Common myeloid progenitor, CD34-positive (primary cell): ENCODE measurements around the gene THOC2. TPM values are rescaled to one million over a fixed set of nuclear protein-coding genes. Genes with fewer than 3 reads are reported as not detected.
"Not testable (repeated sequence)": the region's sequence is repeated elsewhere in the genome, so short reads cannot be mapped to it uniquely, and the experiment has no call there.

Experiments
- CTCF ChIA-PET: fragments of 350-600 bp; sonication (Branson Sonifier 250); formaldehyde crosslinking; loops from one replicate; lab custom pipeline; 2021; ENCODE audit warnings: antibody characterized with exemption; lab: Charles Lee
- POLR2A ChIA-PET: fragments of 350-600 bp; sonication (Branson Sonifier 250); formaldehyde crosslinking; loops from one replicate; lab custom pipeline; 2021; ENCODE audit warnings: antibody characterized with exemption; lab: Charles Lee
- DNase-seq, 3 donors: peaks; one replicate each; pipeline versions ENCODE4 v3.0.0 to v3.0.0-alpha.2; 2013
- H3K27ac ChIP-seq, 2 experiments: 1 replicate in 1 of 2; 2 replicates in 1 of 2; pipeline ENCODE4 v1.7.0; 2013; ENCODE audit warnings: inconsistent platforms in 2 of 2, low read length in 2 of 2, mild to moderate bottlenecking in 2 of 2, low read depth in 1 of 2, moderate library complexity in 1 of 2; ENCODE audit not compliant: severe bottlenecking in 2 of 2, insufficient read depth in 1 of 2, poor library complexity in 1 of 2
- H3K27me3 ChIP-seq, 5 experiments: replicated peaks in 2 of 5; 1 replicate in 3 of 5; 2 replicates in 2 of 5; pipeline versions ENCODE4 v1.6.1 to v1.7.0; 2013; ENCODE audit warnings: low read length in 4 of 5, mild to moderate bottlenecking in 2 of 5, moderate library complexity in 2 of 5, inconsistent platforms in 1 of 5; ENCODE audit not compliant: insufficient read depth in 5 of 5, control insufficient read depth in 4 of 5
- H3K36me3 ChIP-seq, 4 experiments: 1 replicate in 2 of 4; 2 replicates in 2 of 4; pipeline versions ENCODE4 v1.6.1 to v1.7.0; 2013; ENCODE audit warnings: low read length in 3 of 4, control low read depth in 1 of 4, mild to moderate bottlenecking in 1 of 4; ENCODE audit not compliant: control insufficient read depth in 4 of 4, insufficient read depth in 4 of 4
- H3K4me1 ChIP-seq, 4 experiments: 1 replicate in 3 of 4; 2 replicates in 1 of 4; pipeline versions ENCODE4 v1.6.1 to v1.7.1; 2013; ENCODE audit warnings: low read length in 3 of 4, mild to moderate bottlenecking in 3 of 4, control low read depth in 1 of 4, inconsistent platforms in 1 of 4, moderate library complexity in 1 of 4; ENCODE audit not compliant: control insufficient read depth in 4 of 4, insufficient read depth in 4 of 4; ENCODE audit errors: control extremely low read depth in 1 of 4
- H3K4me3 ChIP-seq, 7 experiments: 1 replicate in 4 of 7; 2 replicates in 3 of 7; pipeline versions ENCODE4 v1.5.1 to v1.7.0; 2013; ENCODE audit warnings: mild to moderate bottlenecking in 7 of 7, low read length in 6 of 7, moderate library complexity in 6 of 7, inconsistent platforms in 2 of 7, low read depth in 2 of 7, control low read depth in 1 of 7; ENCODE audit not compliant: insufficient read depth in 4 of 7, control insufficient read depth in 1 of 7; ENCODE audit errors: extremely low read depth in 1 of 7
- H3K9me3 ChIP-seq, 5 experiments: 1 replicate in 4 of 5; 2 replicates in 1 of 5; pipeline versions ENCODE4 v1.6.1 to v1.7.1; 2013; ENCODE audit warnings: low read length in 4 of 5, mild to moderate bottlenecking in 2 of 5, inconsistent platforms in 1 of 5, low read depth in 1 of 5, moderate library complexity in 1 of 5; ENCODE audit not compliant: control insufficient read depth in 4 of 5, insufficient read depth in 2 of 5; ENCODE audit errors: control extremely low read depth in 1 of 5
- WGBS: methylation state at CpG from one replicate; pipeline ENCODE4 v1.1.5; 2013; ENCODE audit not compliant: insufficient coverage; 5-methylcytosine and 5-hydroxymethylcytosine counted together
- polyA plus RNA-seq: library from polyadenylated mRNA; unstranded; fragments of 120-200 nt; gene quantifications from one replicate; pipeline ENCODE4 v1.2.1, GENCODE V29; 2013

THOC2 gene, protein sequence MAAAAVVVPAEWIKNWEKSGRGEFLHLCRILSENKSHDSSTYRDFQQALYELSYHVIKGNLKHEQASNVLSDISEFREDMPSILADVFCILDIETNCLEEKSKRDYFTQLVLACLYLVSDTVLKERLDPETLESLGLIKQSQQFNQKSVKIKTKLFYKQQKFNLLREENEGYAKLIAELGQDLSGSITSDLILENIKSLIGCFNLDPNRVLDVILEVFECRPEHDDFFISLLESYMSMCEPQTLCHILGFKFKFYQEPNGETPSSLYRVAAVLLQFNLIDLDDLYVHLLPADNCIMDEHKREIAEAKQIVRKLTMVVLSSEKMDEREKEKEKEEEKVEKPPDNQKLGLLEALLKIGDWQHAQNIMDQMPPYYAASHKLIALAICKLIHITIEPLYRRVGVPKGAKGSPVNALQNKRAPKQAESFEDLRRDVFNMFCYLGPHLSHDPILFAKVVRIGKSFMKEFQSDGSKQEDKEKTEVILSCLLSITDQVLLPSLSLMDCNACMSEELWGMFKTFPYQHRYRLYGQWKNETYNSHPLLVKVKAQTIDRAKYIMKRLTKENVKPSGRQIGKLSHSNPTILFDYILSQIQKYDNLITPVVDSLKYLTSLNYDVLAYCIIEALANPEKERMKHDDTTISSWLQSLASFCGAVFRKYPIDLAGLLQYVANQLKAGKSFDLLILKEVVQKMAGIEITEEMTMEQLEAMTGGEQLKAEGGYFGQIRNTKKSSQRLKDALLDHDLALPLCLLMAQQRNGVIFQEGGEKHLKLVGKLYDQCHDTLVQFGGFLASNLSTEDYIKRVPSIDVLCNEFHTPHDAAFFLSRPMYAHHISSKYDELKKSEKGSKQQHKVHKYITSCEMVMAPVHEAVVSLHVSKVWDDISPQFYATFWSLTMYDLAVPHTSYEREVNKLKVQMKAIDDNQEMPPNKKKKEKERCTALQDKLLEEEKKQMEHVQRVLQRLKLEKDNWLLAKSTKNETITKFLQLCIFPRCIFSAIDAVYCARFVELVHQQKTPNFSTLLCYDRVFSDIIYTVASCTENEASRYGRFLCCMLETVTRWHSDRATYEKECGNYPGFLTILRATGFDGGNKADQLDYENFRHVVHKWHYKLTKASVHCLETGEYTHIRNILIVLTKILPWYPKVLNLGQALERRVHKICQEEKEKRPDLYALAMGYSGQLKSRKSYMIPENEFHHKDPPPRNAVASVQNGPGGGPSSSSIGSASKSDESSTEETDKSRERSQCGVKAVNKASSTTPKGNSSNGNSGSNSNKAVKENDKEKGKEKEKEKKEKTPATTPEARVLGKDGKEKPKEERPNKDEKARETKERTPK (N-terminal part only)
- polyA plus RNA-seq = 107 TPM

DNA sequence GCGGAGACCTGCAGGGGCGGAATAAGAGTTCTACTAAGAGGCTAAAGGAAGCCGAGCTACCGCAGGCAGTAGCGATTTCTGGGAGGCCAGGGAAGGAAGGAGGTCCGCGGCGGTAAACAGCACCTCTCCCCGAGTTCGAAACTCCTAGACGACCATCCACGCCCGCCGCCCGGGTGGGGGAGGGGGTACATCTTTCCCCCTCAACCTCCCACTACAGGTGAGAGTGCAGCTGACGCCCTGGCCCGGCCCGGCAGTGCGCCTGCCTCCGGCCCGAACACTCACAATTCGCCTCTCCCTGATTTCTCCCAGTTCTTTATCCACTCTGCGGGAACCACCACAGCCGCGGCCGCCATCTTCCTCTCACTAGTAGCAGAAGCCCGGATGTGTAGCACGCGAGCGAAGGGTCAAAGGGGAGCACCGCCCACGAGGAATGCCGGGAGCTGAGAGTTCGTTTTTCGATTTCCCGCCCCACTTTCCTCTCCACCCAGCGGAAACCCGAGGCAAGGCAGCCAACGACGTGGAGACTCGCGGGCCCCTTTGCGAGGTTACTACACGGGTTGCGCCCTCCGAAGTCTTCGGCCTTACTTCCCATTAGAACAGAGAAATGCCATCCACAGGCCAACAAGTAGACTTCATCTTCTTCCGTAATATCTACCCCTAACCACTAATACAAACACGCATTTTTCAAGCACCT is at the start of gene THOC2:
THOC2 (minus strand) TSS at position 383 of the 694 bp plus-strand sequence; CDS start at position 353, 30 bp downstream.
- no peaks in the 10 kb centered on the region for H3K27me3 ChIP-seq
- ChIA-PET POLR2A (no interaction called here), CTCF (interaction anchor here (1.0 to 1.9 kb wide), 3 partner anchors 31 to 47 kb away, joined by 3 to 9 read pairs (median 4); no protein-coding TSS in a partner anchor)
- peak within 1 kb of the TSS; percentile 54 to 85 for H3K27ac ChIP-seq
- peak within 1 kb of the TSS; percentile 76 to 90 (median 80) for H3K4me3 ChIP-seq
- H3K36me3 ChIP-seq = no peaks in the 10 kb centered on the region
- WGBS = 26% methylated on average over 25 of the region's 49 CpGs
- peak; percentile 84 to 88 (median 86) for DNase-seq
- H3K9me3 ChIP-seq = peaks cover 0 to 7% (median 0%) of the 10 kb centered on the region in 5 experiments
- peaks cover 0 to 36% (median 12%) of the 10 kb centered on the region in 4 experiments for H3K4me1 ChIP-seq

DNA sequence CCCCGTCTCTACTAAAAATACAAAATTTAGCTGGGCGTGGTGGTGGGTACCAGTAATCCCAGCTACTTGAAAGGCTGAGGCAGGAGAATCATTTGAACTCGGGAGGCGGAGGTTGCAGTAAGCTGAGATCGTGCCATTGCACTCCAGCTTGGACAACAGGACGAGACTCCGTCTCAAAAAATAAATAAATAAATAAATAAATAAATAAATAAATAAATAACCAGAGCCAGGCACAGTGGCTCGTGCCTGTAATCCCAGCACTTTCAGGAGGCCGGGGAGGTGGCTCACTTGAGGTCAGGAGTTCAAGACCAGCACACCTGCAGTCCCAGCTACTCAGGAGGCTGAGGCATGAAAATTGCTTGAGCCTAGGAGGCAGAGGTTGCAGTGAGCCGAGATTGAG is 48.9 kb upstream of the THOC2 start:
- H3K27ac ChIP-seq, H3K4me1 ChIP-seq, POLR2A ChIA-PET, H3K27me3 ChIP-seq, H3K4me3 ChIP-seq, DNase-seq, H3K9me3 ChIP-seq, H3K36me3 ChIP-seq: not testable (repeated sequence)
- WGBS = 88% methylated on average over 3 of the region's 10 CpGs
- CTCF ChIA-PET = interaction anchor here (1.0 kb wide), 1 partner anchor 11 kb away, joined by 3 read pairs; no protein-coding TSS in a partner anchor

DNA sequence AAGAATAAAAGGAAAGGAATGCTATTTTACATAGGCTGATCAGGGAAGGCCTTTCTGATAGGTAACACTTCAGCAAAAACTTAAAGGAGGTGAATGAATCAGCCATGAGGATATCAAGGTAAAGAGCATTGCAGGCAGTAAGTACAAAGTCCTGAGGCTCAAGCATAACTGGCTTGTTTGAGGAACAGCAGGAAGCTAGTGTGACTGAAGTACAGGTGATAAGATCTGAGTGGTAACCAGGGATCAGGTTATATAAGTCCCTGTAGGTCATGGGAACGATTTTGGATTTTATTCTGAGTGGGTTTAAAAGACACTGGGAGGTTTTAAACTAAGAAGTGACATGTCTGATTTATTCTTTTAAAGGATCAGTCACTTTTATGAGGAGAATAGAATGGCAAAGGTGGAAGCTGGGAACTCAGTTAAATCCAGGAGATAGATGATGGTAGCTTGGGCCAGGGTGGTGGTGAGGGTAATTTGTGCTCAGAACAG is 47.1 kb upstream of the THOC2 start:
- no peak overlapping the region for H3K4me3 ChIP-seq
- CTCF ChIA-PET = interaction anchor here (0.8 to 1.5 kb wide), 3 partner anchors 13 to 48 kb away, joined by 3 to 4 read pairs (median 3); partner anchors contain the start of gene THOC2
- H3K27ac ChIP-seq = no peak overlapping the region
- H3K36me3 ChIP-seq = no peaks in the 10 kb centered on the region
- H3K27me3 ChIP-seq = no peaks in the 10 kb centered on the region
- no peaks in the 10 kb centered on the region for H3K9me3 ChIP-seq
- POLR2A ChIA-PET = no interaction called here
- no peaks in the 10 kb centered on the region for H3K4me1 ChIP-seq
- WGBS = 9% methylated on average over 1 of the region's 1 CpG
- peak in 1 of 3 donors; percentile 19 for DNase-seq

DNA sequence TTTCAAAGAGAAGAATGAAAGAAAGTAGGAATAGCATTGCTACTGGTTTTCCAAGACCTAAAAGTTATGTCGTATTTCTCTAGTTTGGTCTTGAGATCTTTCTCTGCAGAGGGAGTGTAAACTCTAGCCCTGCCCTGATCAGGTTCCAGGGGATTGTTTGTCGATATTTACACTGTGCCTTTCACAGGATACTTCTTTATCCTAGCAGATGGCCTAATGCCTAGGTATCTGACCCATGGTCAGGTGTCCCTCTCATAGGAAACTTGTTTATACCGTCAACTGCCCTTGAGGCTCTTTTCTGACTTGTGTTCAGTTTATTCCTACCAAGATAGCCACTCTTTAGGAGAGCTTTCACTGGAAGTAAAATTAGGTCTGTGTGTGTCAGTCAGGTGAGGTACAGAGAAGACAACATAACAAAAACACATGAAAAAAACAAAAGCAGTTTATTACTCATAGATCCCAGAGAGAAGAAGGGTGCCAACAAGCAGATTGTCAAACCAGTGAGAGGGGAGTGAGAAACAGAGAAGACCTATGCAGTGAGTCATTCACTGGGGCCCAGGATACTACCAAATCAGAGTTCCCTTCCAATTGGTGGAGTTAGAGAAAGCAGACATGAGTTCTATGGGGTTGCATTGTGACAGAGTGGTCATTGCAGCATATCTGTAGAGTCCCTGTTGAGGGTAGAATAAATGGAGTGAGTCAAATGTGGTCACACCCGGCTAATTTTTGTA is 40.6 kb upstream of the THOC2 start:
- DNase-seq = no peak
- ChIA-PET CTCF (interaction anchor here (1.0 kb wide), 1 partner anchor 97 kb away, joined by 4 read pairs; no protein-coding TSS in a partner anchor), POLR2A (no interaction called here)
- Histone ChIP-seq H3K4me3 (no peak overlapping the region), H3K27ac (no peak overlapping the region), H3K36me3 (no peaks in the 10 kb centered on the region), H3K4me1 (no peaks in the 10 kb centered on the region), H3K27me3 (no peaks in the 10 kb centered on the region), H3K9me3 (no peaks in the 10 kb centered on the region)
- WGBS = 90% methylated on average over 2 of the region's 4 CpGs

DNA sequence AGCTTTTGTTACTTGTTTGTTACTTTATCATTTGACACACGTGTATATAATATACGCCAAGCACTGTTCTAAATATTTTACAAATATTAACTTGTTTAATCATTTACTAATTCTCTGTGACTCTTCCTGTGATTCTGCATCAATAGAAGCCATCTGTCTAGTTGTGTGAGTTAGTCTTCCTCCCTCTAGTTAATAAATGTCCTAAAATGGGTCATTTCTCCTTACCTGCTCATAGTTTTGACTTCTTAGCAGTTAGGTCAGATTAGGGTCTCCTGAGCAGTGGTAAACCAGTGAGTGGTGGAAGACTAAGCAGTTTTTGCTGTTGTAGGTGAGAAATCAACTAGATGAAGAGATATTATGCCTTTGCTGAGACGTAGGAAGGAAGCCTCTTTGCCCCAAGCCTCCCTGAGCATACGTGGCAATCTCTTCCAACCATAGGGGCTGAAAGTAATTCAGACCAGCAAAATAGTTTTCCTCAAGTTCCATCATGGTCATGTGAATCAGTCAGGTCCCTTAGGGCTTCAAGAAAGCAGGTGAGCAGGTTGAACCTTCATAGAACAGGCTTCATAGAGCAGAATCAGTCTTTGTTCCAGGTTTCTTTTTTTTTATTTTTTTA is 38.7 kb upstream of the THOC2 start:
- POLR2A ChIA-PET = no interaction called here
- WGBS = 63% methylated on average over 2 of the region's 4 CpGs
- CTCF ChIA-PET = interaction anchor here (0.7 to 1.5 kb wide), 3 partner anchors 10 to 36 kb away, joined by 3 read pairs; no protein-coding TSS in a partner anchor

More for the DNA sequence above, 38.7 kb upstream of the THOC2 start:
- DNase-seq = no peak
- no peak overlapping the region for H3K4me3 ChIP-seq
- no peaks in the 10 kb centered on the region for H3K4me1 ChIP-seq
- no peak overlapping the region for H3K27ac ChIP-seq
- no peaks in the 10 kb centered on the region for H3K9me3 ChIP-seq
- no peaks in the 10 kb centered on the region for H3K36me3 ChIP-seq
- H3K27me3 ChIP-seq = no peaks in the 10 kb centered on the region
